Prostate gland (tissue), 2 donors: ENCODE measurements around the gene KIFC3. TPM values are rescaled to one million over a fixed set of nuclear protein-coding genes. Genes with fewer than 3 reads are reported as not detected.

ENCODE experiments used
- DNase-seq: peaks from one replicate; pipeline ENCODE4 v3.0.0-alpha.2; 2019; ENCODE audit warnings: low spot score
- H3K27ac ChIP-seq, 2 donors: fragments of 200-600 bp; sonication (generic); 2 replicates each; pipeline ENCODE4 v1.5.1; 2017 to 2019
- H3K27me3 ChIP-seq: fragments of 200-600 bp; sonication (generic); replicated peaks from 2 replicates; pipeline ENCODE4 v1.5.1; 2019; ENCODE audit not compliant: insufficient read depth
- H3K36me3 ChIP-seq, 2 donors: fragments of 200-600 bp; sonication (generic); 1 replicate in 1 of 2; 2 replicates in 1 of 2; pipeline versions ENCODE4 v1.5.1 to v1.8.1; 2017 to 2019
- H3K4me1 ChIP-seq: fragments of 200-600 bp; sonication (generic); replicated peaks from 2 replicates; pipeline ENCODE4 v1.5.1; 2019
- H3K4me3 ChIP-seq, 2 donors: fragments of 200-600 bp; sonication (generic); 2 replicates each; pipeline ENCODE4 v1.5.1; 2017 to 2019
- H3K9me3 ChIP-seq: fragments of 200-600 bp; sonication (generic); 2 replicates; pipeline ENCODE4 v1.5.1; 2017
- CTCF ChIP-seq, 4 experiments: fragments of 200-600 bp in 2 of 4; fragments of 450-650 bp in 2 of 4; sonication (generic) in 2 of 4; IDR thresholded peaks; 1 replicate in 3 of 4; 2 replicates in 1 of 4; pipeline ENCODE4 v1.5.1; 2016 to 2019; ENCODE audit warnings: antibody characterized with exemption in 4 of 4, mild to moderate bottlenecking in 2 of 4, moderate library complexity in 2 of 4
- POLR2A ChIP-seq: fragments of 450-650 bp; IDR thresholded peaks from one replicate; pipeline ENCODE4 v1.6.1; 2016; ENCODE audit warnings: antibody characterized with exemption, mild to moderate bottlenecking
- POLR2AphosphoS5 ChIP-seq: sonication (generic); formaldehyde crosslinking; IDR thresholded peaks from one replicate; pipeline ENCODE4 v1.6.1; 2017; ENCODE audit warnings: antibody characterized with exemption
- WGBS: methylation state at CpG from one replicate; pipeline ENCODE4 v1.1.5; 2018; 5-methylcytosine and 5-hydroxymethylcytosine counted together
- intact Hi-C: fragments of 100-400 bp; cut with DNase I; formaldehyde crosslinking; loops from one replicate; pipeline ENCODE4 v1.14.2; 2022
- total RNA-seq, 2 donors: library from RNA; depleted of rRNA; stranded (reverse); fragments of >200 nt; gene quantifications; one replicate each; pipeline ENCODE4 v1.1.0, GENCODE V29; 2016

Gene KIFC3
- total RNA-seq, 2 donors from 2014 or later: 16.3 to 79.5 TPM

GRCh38 chr16:57828272-57829161, 26.2 kb upstream of the KIFC3 start:
- Histone ChIP-seq H3K36me3 (no peaks in the 10 kb centered on the region), H3K4me1 (no peaks in the 10 kb centered on the region), H3K27me3 (no peaks in the 10 kb centered on the region), H3K4me3 (no peak overlapping the region), H3K9me3 (no peaks in the 10 kb centered on the region), H3K27ac (no peak overlapping the region)
- no peak for TF ChIP-seq POLR2AphosphoS5
- no peak for TF ChIP-seq POLR2A
- TF ChIP-seq CTCF (IDR thresholded peaks at IDR 0.05): no peak
- WGBS: 85% methylated on average over 13 of the region's 13 CpGs
- intact Hi-C loops: loop anchor here (5.0 kb wide), 1 partner anchor 36 kb away; no protein-coding TSS in a partner anchor
- DNase-seq: no peak

GRCh38 chr16:57826706-57827625, 24.7 kb upstream of the KIFC3 start:
- TF ChIP-seq POLR2A (no peak), POLR2AphosphoS5 (no peak), CTCF (IDR thresholded peaks at IDR 0.05) (no peak)
- Histone ChIP-seq H3K4me3 (no peak overlapping the region), H3K36me3 (no peaks in the 10 kb centered on the region), H3K27ac (no peak overlapping the region), H3K4me1 (no peaks in the 10 kb centered on the region), H3K27me3 (no peaks in the 10 kb centered on the region), H3K9me3 (no peaks in the 10 kb centered on the region)
- intact Hi-C loops: loop anchor here (5.0 kb wide), 1 partner anchor 35 kb away; no protein-coding TSS in a partner anchor
- 74% methylated on average over 18 of the region's 22 CpGs for WGBS
- DNase-seq: no peak

GRCh38 chr16:57826052-57826451, 23.8 kb upstream of the KIFC3 start:
- no peak for DNase-seq
- no peak overlapping the region for H3K4me3 ChIP-seq
- 78% methylated on average over 4 of the region's 4 CpGs for WGBS
- no peaks in the 10 kb centered on the region for H3K4me1 ChIP-seq
- H3K36me3 ChIP-seq: no peaks in the 10 kb centered on the region
- intact Hi-C loops: loop anchor here (5.0 kb wide), 1 partner anchor 34 kb away; no protein-coding TSS in a partner anchor
- H3K27ac ChIP-seq: no peak overlapping the region
- TF ChIP-seq POLR2AphosphoS5 (no peak), CTCF (IDR thresholded peaks at IDR 0.05) (no peak), POLR2A (no peak)
- no peaks in the 10 kb centered on the region for H3K27me3 ChIP-seq
- no peaks in the 10 kb centered on the region for H3K9me3 ChIP-seq

GRCh38 chr16:57825298-57826044, 23.2 kb upstream of the KIFC3 start:
- H3K4me3 ChIP-seq: no peak overlapping the region
- H3K36me3 ChIP-seq: no peaks in the 10 kb centered on the region
- intact Hi-C loops: loop anchor here (5.0 kb wide), 1 partner anchor 33 kb away; no protein-coding TSS in a partner anchor
- WGBS: 67% methylated on average over 6 of the region's 6 CpGs
- H3K9me3 ChIP-seq: no peaks in the 10 kb centered on the region
- no peaks in the 10 kb centered on the region for H3K27me3 ChIP-seq
- no peaks in the 10 kb centered on the region for H3K4me1 ChIP-seq
- no peak for TF ChIP-seq POLR2AphosphoS5
- TF ChIP-seq POLR2A: no peak
- TF ChIP-seq CTCF (IDR thresholded peaks at IDR 0.05): no peak
- DNase-seq: no peak
- no peak overlapping the region for H3K27ac ChIP-seq
